ENCODE data around the gene PSMB10. TPM values are rescaled to one million over a fixed set of nuclear protein-coding genes. Genes with fewer than 3 reads are reported as not detected.
A peak's percentile ranks its signal among the peaks of the same experiment; 100 is the strongest.

Gene PSMB10
- total and polyA plus RNA-seq, 2 donors (not counting 1 experiment from before 2014, with no cell fraction given), result 18.1 to 66.9 TPM

DNA sequence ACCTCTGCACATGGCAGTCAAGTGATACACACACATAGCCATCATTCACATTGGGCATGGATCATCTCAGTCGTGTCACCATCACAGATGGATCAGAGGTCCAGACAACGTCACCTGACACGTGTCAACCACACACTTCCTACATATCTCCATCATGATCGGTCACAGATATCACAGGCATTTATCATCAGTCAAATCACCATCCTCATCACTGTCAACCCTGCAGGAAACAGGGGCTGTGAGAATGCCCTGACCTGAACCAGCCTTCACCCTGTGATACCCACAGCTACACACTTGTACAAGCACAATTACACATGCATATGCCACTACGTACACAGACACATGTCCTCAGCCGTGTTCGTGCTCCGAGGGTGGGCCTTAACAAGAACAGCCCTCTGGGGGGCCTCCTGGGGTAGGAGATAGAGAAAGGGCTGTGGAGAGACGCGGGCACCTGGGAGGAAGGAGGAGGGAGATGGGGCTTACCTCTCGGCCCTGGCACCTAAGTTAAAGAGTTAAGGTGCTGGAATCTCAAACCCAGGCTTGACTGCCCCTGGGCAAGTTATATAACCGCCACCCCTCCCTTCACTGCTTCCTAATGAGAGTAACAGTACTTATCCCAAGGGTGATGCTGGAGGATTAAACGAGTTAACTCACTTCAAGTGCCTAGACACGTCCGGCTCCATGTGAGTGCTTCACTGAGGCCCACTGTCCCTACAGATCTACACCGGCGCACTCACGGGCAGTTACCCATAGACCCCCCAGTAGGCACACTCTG lies 30.7 kb upstream of the PSMB10 start:
- no peak for DNase-seq (ENCODE audit: low read depth in 2 of 2)
- Histone ChIP-seq H3K36me3 (ENCODE audit: control insufficient read depth, insufficient read depth, low read length) (peaks cover 6% of the 10 kb centered on the region), H3K9me3 (ENCODE audit: control insufficient read depth, insufficient read depth, low read depth, low read length) (no peaks in the 10 kb centered on the region), H3K27ac (ENCODE audit: insufficient read depth, low read length) (peak overlapping the region; percentile 85), H2AFZ (ENCODE audit: low read length) (no peak overlapping the region), H3K4me1 (ENCODE audit: control insufficient read depth, extremely low read depth, insufficient read depth, low read length) (peaks cover 25% of the 10 kb centered on the region), H3K9ac (ENCODE audit: insufficient read depth, low read length) (peak overlapping the region; percentile 92), H4K20me1 (ENCODE audit: control insufficient read depth, extremely low read depth, insufficient read depth, low read length) (no peaks in the 10 kb centered on the region), H3K4me3 (replicated peaks in 1 of 4; ENCODE audit: control extremely low read depth in 1 of 4, insufficient read depth in 1 of 4, low read depth in 3 of 4, low read length in 4 of 4) (peak overlapping the region; percentile 44 to 99 (median 84)), H3K27me3 (ENCODE audit: control insufficient read depth, insufficient read depth, low read length) (no peaks in the 10 kb centered on the region), H3K79me2 (ENCODE audit: control insufficient read depth, insufficient read depth, low read length) (peaks cover 58% of the 10 kb centered on the region), H3K4me2 (ENCODE audit: extremely low read depth, insufficient read depth, low read length) (peak overlapping the region; percentile 91)
- TF ChIP-seq, protein P1, sequence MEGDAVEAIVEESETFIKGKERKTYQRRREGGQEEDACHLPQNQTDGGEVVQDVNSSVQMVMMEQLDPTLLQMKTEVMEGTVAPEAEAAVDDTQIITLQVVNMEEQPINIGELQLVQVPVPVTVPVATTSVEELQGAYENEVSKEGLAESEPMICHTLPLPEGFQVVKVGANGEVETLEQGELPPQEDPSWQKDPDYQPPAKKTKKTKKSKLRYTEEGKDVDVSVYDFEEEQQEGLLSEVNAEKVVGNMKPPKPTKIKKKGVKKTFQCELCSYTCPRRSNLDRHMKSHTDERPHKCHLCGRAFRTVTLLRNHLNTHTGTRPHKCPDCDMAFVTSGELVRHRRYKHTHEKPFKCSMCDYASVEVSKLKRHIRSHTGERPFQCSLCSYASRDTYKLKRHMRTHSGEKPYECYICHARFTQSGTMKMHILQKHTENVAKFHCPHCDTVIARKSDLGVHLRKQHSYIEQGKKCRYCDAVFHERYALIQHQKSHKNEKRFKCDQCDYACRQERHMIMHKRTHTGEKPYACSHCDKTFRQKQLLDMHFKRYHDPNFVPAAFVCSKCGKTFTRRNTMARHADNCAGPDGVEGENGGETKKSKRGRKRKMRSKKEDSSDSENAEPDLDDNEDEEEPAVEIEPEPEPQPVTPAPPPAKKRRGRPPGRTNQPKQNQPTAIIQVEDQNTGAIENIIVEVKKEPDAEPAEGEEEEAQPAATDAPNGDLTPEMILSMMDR (conservative IDR thresholded peaks at IDR 0.05 in 1 of 2, IDR thresholded peaks at IDR 0.05 in 1 of 2; ENCODE audit: low read depth in 1 of 2, low read length in 2 of 2), result no peak
- no peak for TF ChIP-seq EZH2 (IDR thresholded peaks at IDR 0.05; ENCODE audit: low read length, missing control alignments)

DNA sequence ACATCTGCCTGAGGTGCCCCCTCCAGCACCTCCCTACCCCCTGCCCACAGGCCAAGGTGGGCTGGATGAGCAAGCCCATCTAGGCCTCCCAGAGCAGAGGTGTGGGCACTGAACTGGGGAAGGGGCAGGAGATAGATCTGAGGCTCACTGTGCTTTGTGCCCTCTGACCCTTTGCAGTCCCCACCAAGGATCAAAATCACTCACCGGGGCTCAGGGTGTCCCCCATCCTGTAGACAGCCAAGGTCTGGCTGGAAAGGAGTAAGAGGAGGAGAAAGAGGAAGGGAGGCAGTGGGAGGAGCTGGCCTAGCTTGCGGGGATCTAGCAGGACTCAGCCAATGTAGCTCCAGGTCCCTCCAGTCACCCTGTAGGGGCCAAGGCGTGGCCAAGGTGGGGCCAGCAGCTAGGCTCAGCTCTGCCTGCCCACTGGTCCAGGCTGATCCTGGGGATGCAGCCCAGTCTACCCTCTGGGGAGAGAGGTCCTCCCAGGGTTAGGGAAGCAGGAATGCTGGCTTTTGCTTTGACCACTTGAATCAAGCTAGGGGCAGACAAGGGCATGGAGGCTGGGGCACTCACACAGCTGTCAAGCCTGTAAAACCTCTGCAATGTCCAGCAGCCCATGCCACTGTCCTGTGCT lies 30.0 kb upstream of the PSMB10 start:
- peak; percentile 28 to 57 for DNase-seq (ENCODE audit: low read depth in 2 of 2)

More for the DNA sequence above, 30.0 kb upstream of the PSMB10 start:
- Histone ChIP-seq H3K9ac (ENCODE audit: insufficient read depth, low read length) (peak overlapping the region; percentile 92), H3K27ac (ENCODE audit: insufficient read depth, low read length) (peak overlapping the region; percentile 85), H3K36me3 (ENCODE audit: control insufficient read depth, insufficient read depth, low read length) (peaks cover 11% of the 10 kb centered on the region), H3K4me3 (replicated peaks in 1 of 4; ENCODE audit: control extremely low read depth in 1 of 4, insufficient read depth in 1 of 4, low read depth in 3 of 4, low read length in 4 of 4) (peak overlapping the region; percentile 44 to 99 (median 84)), H3K27me3 (ENCODE audit: control insufficient read depth, insufficient read depth, low read length) (no peaks in the 10 kb centered on the region), H3K79me2 (ENCODE audit: control insufficient read depth, insufficient read depth, low read length) (peaks cover 65% of the 10 kb centered on the region), H3K4me1 (ENCODE audit: control insufficient read depth, extremely low read depth, insufficient read depth, low read length) (peaks cover 25% of the 10 kb centered on the region), H4K20me1 (ENCODE audit: control insufficient read depth, extremely low read depth, insufficient read depth, low read length) (no peaks in the 10 kb centered on the region), H3K4me2 (ENCODE audit: extremely low read depth, insufficient read depth, low read length) (peak overlapping the region; percentile 91), H2AFZ (ENCODE audit: low read length) (no peak overlapping the region), H3K9me3 (ENCODE audit: control insufficient read depth, insufficient read depth, low read depth, low read length) (no peaks in the 10 kb centered on the region)
- no peak for TF ChIP-seq EZH2 (IDR thresholded peaks at IDR 0.05; ENCODE audit: low read length, missing control alignments)
- TF ChIP-seq, protein P1 (conservative IDR thresholded peaks at IDR 0.05 in 1 of 2, IDR thresholded peaks at IDR 0.05 in 1 of 2; ENCODE audit: low read depth in 1 of 2, low read length in 2 of 2), result no peak

All from fibroblast of lung (primary cell).